CD4-positive, alpha-beta memory T cell (primary cell): ENCODE measurements around the gene NFIX. TPM values are rescaled to one million over a fixed set of nuclear protein-coding genes. Genes with fewer than 3 reads are reported as not detected.
A peak's percentile ranks its signal among the peaks of the same experiment; 100 is the strongest.

Experiments used
- CTCF ChIA-PET: fragments of 350-600 bp; sonication (Branson Sonifier 250); formaldehyde crosslinking; loops from one replicate; lab custom pipeline; 2021; ENCODE audit warnings: inconsistent platforms; ENCODE audit not compliant: partially characterized antibody; lab: Charles Lee
- POLR2A ChIA-PET: fragments of 350-600 bp; sonication (Branson Sonifier 250); formaldehyde crosslinking; loops from one replicate; lab custom pipeline; 2021; ENCODE audit not compliant: partially characterized antibody; lab: Charles Lee
- DNase-seq, 5 donors: peaks; one replicate each; pipeline versions ENCODE4 v3.0.0 to v3.0.0-alpha.2; 2020 to 2022; ENCODE audit warnings: mixed read lengths in 1 of 5
- H3K27ac ChIP-seq: one replicate; pipeline ENCODE4 v1.7.0; 2013; ENCODE audit warnings: low read depth, low read length
- H3K27me3 ChIP-seq: 2 replicates; pipeline ENCODE4 v1.7.0; 2013; ENCODE audit warnings: mild to moderate bottlenecking, low read length, moderate library complexity; ENCODE audit not compliant: insufficient read depth
- H3K36me3 ChIP-seq: 2 replicates; pipeline ENCODE4 v1.7.0; 2013; ENCODE audit warnings: mild to moderate bottlenecking, low read length, moderate library complexity; ENCODE audit not compliant: insufficient read depth
- H3K4me1 ChIP-seq: 2 replicates; pipeline ENCODE4 v1.7.0; 2013; ENCODE audit warnings: mild to moderate bottlenecking, low read length, moderate library complexity; ENCODE audit not compliant: insufficient read depth
- H3K4me3 ChIP-seq, 2 donors: one replicate each; pipeline ENCODE4 v1.7.0; 2013; ENCODE audit warnings: low read length in 2 of 2, mild to moderate bottlenecking in 1 of 2
- H3K9me3 ChIP-seq, 2 donors: one replicate each; pipeline ENCODE4 v1.7.0; 2013; ENCODE audit warnings: low read length in 2 of 2, control low read depth in 1 of 2; ENCODE audit not compliant: control insufficient read depth in 1 of 2
- H3K27ac Mint-ChIP-seq, 7 donors: one replicate each; pipeline ENCODE4 v1.8.0; 2020 to 2021; ENCODE audit warnings: mixed read lengths in 7 of 7, mild to moderate bottlenecking in 6 of 7, inconsistent platforms in 3 of 7, moderate library complexity in 3 of 7
- H3K27me3 Mint-ChIP-seq, 2 donors: one replicate each; pipeline ENCODE4 v1.8.0; 2020 to 2021; ENCODE audit warnings: mixed read lengths in 2 of 2
- H3K36me3 Mint-ChIP-seq, 2 donors: one replicate each; pipeline ENCODE4 v1.8.0; 2020 to 2021; ENCODE audit warnings: mixed read lengths in 2 of 2, inconsistent platforms in 1 of 2, mild to moderate bottlenecking in 1 of 2
- H3K4me1 Mint-ChIP-seq, 4 donors: one replicate each; pipeline ENCODE4 v1.8.0; 2020 to 2021; ENCODE audit warnings: mixed read lengths in 4 of 4, mild to moderate bottlenecking in 1 of 4
- H3K4me3 Mint-ChIP-seq, 8 donors: one replicate each; pipeline ENCODE4 v1.8.0; 2020 to 2021; ENCODE audit warnings: mixed read lengths in 8 of 8, mild to moderate bottlenecking in 7 of 8, moderate library complexity in 6 of 8, inconsistent platforms in 3 of 8
- H3K9me3 Mint-ChIP-seq, 8 donors: one replicate each; pipeline ENCODE4 v1.8.0; 2020 to 2021; ENCODE audit warnings: mixed read lengths in 8 of 8, mild to moderate bottlenecking in 5 of 8, inconsistent platforms in 3 of 8, moderate library complexity in 1 of 8
- intact Hi-C: fragments of 100-400 bp; cut with micrococcal nuclease; formaldehyde crosslinking; loops from one replicate; pipeline ENCODE4 v1.15.1; 2023
- polyA plus RNA-seq, 2 donors: library from polyadenylated mRNA; unstranded; fragments of 300-500 nt; fragmentation: Illumina TruSeq; gene quantifications; one replicate each; pipeline ENCODE4 v1.2.3, GENCODE V29; 2021
- total RNA-seq, 2 experiments: library from RNA; stranded (reverse); gene quantifications; one replicate each; pipeline ENCODE4 v1.2.3, GENCODE V29; 2021

Gene NFIX
- total and polyA plus RNA-seq, 4 experiments from 2014 or later: 0.09 to 5.4 (median 4.0) TPM; not detected in 1

- H3K4me3 Mint-ChIP-seq: no peak overlapping the region
- H3K4me3 ChIP-seq: no peak overlapping the region
- H3K36me3 Mint-ChIP-seq: peaks cover 8 to 29% of the 10 kb centered on the region in 2 donors
- peaks cover 12 to 15% (median 14%) of the 10 kb centered on the region in 4 donors for H3K4me1 Mint-ChIP-seq
- no peaks in the 10 kb centered on the region for H3K9me3 ChIP-seq
- no peaks in the 10 kb centered on the region for H3K27me3 ChIP-seq
- no peaks in the 10 kb centered on the region for H3K27me3 Mint-ChIP-seq
- H3K36me3 ChIP-seq: peaks cover 14% of the 10 kb centered on the region
- no peak for DNase-seq
- ChIA-PET POLR2A (no interaction called here), CTCF (no interaction called here)
- intact Hi-C loops: no loop called here
- no peak overlapping the region for H3K27ac ChIP-seq
- H3K9me3 Mint-ChIP-seq: no peaks in the 10 kb centered on the region
- peaks cover 14% of the 10 kb centered on the region for H3K4me1 ChIP-seq
- H3K27ac Mint-ChIP-seq: no peak overlapping the region
Observed at GRCh38 chr19:13137290-13137794, 142.1 kb downstream of the NFIX start.

- DNase-seq: no peak
- POLR2A ChIA-PET: no interaction called here
Observed at GRCh38 chr19:13138171-13138915, 143.1 kb downstream of the NFIX start.

GRCh38 chr19:13138916-13139198, 143.6 kb downstream of the NFIX start:
- ChIA-PET CTCF (no interaction called here), POLR2A (no interaction called here)
- intact Hi-C loops: no loop called here
- Mint-ChIP-seq H3K4me3 (no peak overlapping the region), H3K27ac (peak overlapping the region in 1 of 7 donors; percentile 30), H3K27me3 (no peaks in the 10 kb centered on the region), H3K9me3 (no peaks in the 10 kb centered on the region), H3K36me3 (peaks cover 8 to 25% of the 10 kb centered on the region in 2 donors), H3K4me1 (peaks cover 0 to 3% (median 0%) of the 10 kb centered on the region in 4 donors)
- Histone ChIP-seq H3K36me3 (peaks cover 16% of the 10 kb centered on the region), H3K4me1 (no peaks in the 10 kb centered on the region), H3K27me3 (no peaks in the 10 kb centered on the region), H3K9me3 (no peaks in the 10 kb centered on the region), H3K27ac (no peak overlapping the region), H3K4me3 (no peak overlapping the region)
- no peak for DNase-seq

More at GRCh38 chr19:13138171-13138915, 143.1 kb downstream of the NFIX start:
- Mint-ChIP-seq H3K27ac (no peak overlapping the region), H3K4me1 (peaks cover 2 to 5% (median 4%) of the 10 kb centered on the region in 4 donors), H3K9me3 (no peaks in the 10 kb centered on the region), H3K27me3 (no peaks in the 10 kb centered on the region), H3K4me3 (no peak overlapping the region), H3K36me3 (peaks cover 8 to 25% of the 10 kb centered on the region in 2 donors)
- Histone ChIP-seq H3K27me3 (no peaks in the 10 kb centered on the region), H3K36me3 (peaks cover 14% of the 10 kb centered on the region), H3K9me3 (no peaks in the 10 kb centered on the region), H3K27ac (no peak overlapping the region), H3K4me1 (peaks cover 4% of the 10 kb centered on the region), H3K4me3 (no peak overlapping the region)
- CTCF ChIA-PET: no interaction called here
- intact Hi-C loops: no loop called here

DNA sequence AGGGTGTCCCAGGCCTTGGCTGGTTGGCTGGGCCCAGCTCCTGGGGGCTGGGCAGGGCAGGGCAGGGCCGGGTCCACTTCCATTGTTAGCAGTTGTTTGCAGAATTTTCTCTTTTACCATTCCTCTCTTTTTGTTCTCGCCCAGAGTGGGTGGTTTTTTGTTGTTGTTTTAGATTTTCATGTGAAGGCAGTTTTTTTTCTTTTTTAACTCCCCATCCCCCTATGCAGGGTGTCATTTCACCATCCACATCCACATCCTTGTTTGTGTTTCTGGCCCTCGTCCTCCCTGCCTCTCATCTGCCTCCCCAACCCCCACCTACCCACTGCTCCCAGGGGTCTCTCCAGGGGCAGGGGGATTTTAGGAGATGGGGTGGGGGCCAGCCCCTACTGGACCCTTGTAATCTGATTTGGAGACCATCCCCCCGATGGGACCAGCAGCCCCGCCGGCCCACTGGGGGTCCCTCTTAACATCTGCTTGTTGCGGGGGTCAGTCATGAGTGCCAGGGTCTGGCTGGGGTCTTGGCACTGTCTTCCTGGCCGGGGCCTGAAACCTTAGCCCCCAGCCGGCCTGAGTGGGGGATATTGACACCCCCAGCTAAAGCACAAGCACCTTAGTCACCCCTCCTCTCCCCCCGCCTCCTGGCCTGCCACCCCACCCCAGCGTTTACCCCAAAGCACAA, 144.5 kb downstream of the NFIX start:
- Histone ChIP-seq H3K27me3 (no peaks in the 10 kb centered on the region), H3K9me3 (no peaks in the 10 kb centered on the region), H3K4me1 (no peaks in the 10 kb centered on the region), H3K4me3 (no peak overlapping the region), H3K36me3 (peaks cover 25% of the 10 kb centered on the region), H3K27ac (no peak overlapping the region)
- Mint-ChIP-seq H3K27me3 (no peaks in the 10 kb centered on the region), H3K4me3 (no peak overlapping the region), H3K27ac (peak overlapping the region in 2 of 7 donors; percentile 70 to 87), H3K36me3 (peaks cover 8 to 25% of the 10 kb centered on the region in 2 donors), H3K9me3 (no peaks in the 10 kb centered on the region), H3K4me1 (peaks cover 0 to 2% (median 0%) of the 10 kb centered on the region in 4 donors)
- DNase-seq: no peak
- ChIA-PET POLR2A (no interaction called here), CTCF (no interaction called here)
- intact Hi-C loops: no loop called here

GRCh38 chr19:13146763-13147563, 151.7 kb downstream of the NFIX start:
- Mint-ChIP-seq H3K4me1 (peaks cover 10 to 32% (median 21%) of the 10 kb centered on the region in 4 donors), H3K9me3 (peaks cover 0 to 2% (median 0%) of the 10 kb centered on the region in 8 donors), H3K36me3 (peaks cover 0 to 17% of the 10 kb centered on the region in 2 donors), H3K27ac (peak overlapping the region in 2 of 7 donors; percentile 75 to 81), H3K4me3 (peak overlapping the region in 4 of 8 donors; percentile 24 to 59 (median 43)), H3K27me3 (no peaks in the 10 kb centered on the region)
- ChIA-PET POLR2A (interaction anchor here (1.2 to 1.4 kb wide), 3 partner anchors 8 to 29 kb away, joined by 3 to 7 read pairs (median 5); no protein-coding TSS in a partner anchor), CTCF (interaction anchor here (0.9 to 1.7 kb wide), 2 partner anchors 48 to 85 kb away, joined by 3 to 8 read pairs; no protein-coding TSS in a partner anchor)
- intact Hi-C loops: no loop called here
- no peaks in the 10 kb centered on the region for H3K9me3 ChIP-seq
- no peaks in the 10 kb centered on the region for H3K27me3 ChIP-seq
- DNase-seq: no peak
- H3K4me3 ChIP-seq: no peak overlapping the region
- no peak overlapping the region for H3K27ac ChIP-seq
- peaks cover 12% of the 10 kb centered on the region for H3K36me3 ChIP-seq
- peaks cover 17% of the 10 kb centered on the region for H3K4me1 ChIP-seq
